Measurements from ENCODE around the gene KLHDC7B. TPM values are rescaled to one million over a fixed set of nuclear protein-coding genes. Genes with fewer than 3 reads are reported as not detected.
"Not testable (repeated sequence)": the region's sequence is repeated elsewhere in the genome, so short reads cannot be mapped to it uniquely, and the experiment has no call there.

KLHDC7B gene
- total RNA-seq, 1 donor from 2014 or later, result not detected

DNA sequence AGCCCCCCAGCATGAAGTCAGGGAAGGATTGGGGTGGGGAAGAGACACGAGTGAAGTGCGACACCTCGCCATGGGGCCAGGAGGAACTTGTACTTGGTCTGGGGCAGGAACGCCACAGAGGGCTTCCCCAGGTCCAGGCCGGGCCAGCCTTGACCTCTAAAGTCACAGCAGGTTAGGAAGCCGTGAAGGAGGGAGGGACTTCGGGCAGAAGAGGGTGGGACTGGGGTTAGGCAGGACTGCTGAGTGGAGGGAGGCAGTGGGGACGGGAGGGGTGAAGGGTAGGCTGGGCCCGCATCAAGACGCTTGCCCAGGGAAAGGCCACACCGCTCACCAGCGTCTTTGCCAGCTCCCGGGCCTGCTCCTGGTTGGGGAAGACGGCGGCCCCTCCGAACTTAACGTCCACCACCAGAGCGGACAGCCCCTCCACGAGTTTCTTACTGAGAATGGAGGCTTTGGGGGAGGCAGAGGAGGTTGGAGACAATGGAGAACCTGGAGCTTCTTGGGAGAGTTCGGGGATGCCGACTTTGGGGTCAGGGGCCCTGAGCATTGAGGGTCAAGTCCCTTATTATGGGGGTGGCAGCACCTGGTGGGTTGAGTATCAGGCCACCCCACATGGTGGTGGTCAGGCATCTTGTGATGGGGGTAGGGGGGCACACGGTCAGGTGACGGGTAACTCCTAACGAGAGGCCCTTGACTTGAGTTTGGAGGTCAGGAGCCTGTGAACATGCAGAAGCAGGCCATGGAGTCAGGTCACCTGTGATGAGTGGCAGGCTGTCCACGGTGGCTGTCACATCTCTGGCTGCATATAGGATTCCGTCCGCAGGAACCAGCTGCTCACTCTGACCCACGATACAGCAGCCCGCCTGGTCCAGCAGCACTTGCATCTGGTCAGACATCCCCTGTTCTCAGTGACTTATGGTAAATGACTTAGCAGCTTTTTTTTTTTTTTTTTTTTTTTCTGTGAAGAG lies 18.6 kb upstream of the KLHDC7B start:
- DNase-seq, result peak; percentile 78
- intact Hi-C loops (cut with DNase I), result no loop called here
- ATAC-seq (ENCODE audit: poor library complexity), result peak; percentile 2

- DNase-seq, result no peak
- no peak for ATAC-seq (ENCODE audit: poor library complexity)
- intact Hi-C loops (cut with DNase I), result no loop called here
These were observed 17.6 kb upstream of the KLHDC7B start for GRCh38 chr22:50527921-50528681.

- intact Hi-C loops (cut with DNase I), result no loop called here
- ATAC-seq (ENCODE audit: poor library complexity), result no peak
- no peak for DNase-seq
These were observed 16.9 kb upstream of the KLHDC7B start for GRCh38 chr22:50528682-50529415.

DNA sequence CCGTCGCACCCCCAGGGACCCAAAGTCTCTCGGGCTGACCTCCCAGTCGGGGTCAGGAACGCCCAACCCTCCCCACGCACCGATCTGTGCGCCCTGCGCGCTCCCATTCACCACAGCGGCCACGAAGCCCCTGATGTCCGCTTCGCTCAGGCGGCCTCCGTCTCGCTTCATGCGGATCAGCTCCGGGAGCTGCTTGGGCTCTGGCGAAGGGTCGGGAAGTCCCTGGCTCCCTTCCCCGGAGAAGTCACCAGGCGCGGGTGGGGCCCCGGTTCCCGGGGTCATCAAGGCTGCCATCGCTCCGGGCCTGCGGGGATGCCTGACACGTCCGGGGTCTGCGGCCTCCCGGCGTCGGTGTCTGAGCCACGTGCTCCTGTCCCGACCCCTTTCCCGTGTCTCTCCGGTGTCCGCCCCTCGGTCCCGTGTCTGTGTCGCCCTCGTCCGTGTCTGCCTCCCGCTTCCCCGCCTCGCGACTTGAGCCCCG lies 16.2 kb upstream of the KLHDC7B start:
- intact Hi-C loops (cut with DNase I), result no loop called here
- DNase-seq (no peak), ATAC-seq (ENCODE audit: poor library complexity) (no peak)

- peak; percentile 93 for DNase-seq
- peak; percentile 46 for ATAC-seq (ENCODE audit: poor library complexity)
- intact Hi-C loops (cut with DNase I), result no loop called here
These were observed 15.7 kb upstream of the KLHDC7B start, which contains the start of gene TYMP for GRCh38 chr22:50529897-50530579. TSS of gene TYMP (minus strand) at chr22:50530012. CDS start at chr22:50529709, 303 bp downstream.

DNA sequence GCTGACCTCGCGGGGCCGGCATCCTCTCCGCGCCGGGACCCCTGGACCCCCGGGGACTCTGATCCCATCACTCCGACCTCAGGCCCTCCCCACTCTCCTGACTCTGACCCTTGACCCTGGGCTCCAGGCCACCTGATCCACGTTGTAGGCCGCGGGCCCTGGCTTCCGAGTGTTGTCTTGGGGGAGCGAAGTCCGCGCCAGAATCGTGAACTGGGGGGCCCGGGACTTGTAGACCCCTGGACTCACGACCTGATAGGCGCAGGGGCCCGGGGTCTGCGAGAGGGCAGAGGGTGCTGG lies 15.2 kb upstream of the KLHDC7B start:
- intact Hi-C loops (cut with DNase I), result no loop called here
- DNase-seq, result no peak
- no peak for ATAC-seq (ENCODE audit: poor library complexity)

- intact Hi-C loops (cut with DNase I), result no loop called here
- DNase-seq (peak; percentile 94), ATAC-seq (ENCODE audit: poor library complexity) (peak; percentile 56)
These were observed 14.7 kb upstream of the KLHDC7B start for GRCh38 chr22:50530877-50531545.

GRCh38 chr22:50531546-50531961 lies 14.1 kb upstream of the KLHDC7B start:
- DNase-seq (peak; percentile 82), ATAC-seq (ENCODE audit: poor library complexity) (peak; percentile 25)
- intact Hi-C loops (cut with DNase I), result no loop called here

DNA sequence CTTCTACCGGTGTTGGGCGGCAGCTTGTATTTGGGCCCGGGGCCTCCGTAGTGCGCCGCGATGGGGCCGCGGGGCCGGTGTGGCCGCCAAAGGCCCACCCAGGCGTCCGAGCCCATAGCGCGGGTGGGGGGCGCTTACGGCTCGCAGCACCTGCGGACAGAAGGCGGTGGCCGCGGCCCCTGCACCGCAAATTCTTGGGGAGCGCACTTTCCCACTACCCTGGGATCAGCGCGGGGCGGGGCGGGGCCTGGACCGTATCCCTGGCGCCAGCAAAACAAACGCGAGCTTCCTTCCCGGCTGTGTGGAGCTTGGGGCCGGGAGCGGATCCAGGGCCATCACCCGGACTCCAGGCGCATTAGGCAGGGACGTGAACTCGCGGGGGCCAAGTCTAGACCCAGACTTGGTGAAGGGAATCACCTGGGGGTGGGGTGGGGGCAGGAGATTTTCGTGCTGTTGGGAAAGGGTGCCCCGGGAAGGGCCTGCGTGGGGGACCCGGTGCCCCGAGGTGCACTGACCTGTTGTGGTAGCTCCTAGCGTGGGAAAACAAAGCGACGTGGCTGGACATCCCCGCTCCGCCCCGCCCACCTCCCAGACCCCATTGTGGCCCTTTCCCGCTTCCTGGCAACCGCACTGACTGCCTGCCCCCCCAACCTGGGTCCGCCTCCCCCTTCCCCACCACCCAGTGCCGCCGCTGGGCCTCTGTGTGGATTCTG lies 13.6 kb upstream of the KLHDC7B start:
- intact Hi-C loops (cut with DNase I), result no loop called here

GRCh38 chr22:50532824-50533796 lies 12.6 kb upstream of the KLHDC7B start:
- ATAC-seq (ENCODE audit: poor library complexity) (no peak), DNase-seq (peak; percentile 45)
- intact Hi-C loops (cut with DNase I), result no loop called here

More for the DNA sequence above, 13.6 kb upstream of the KLHDC7B start:
- ATAC-seq (ENCODE audit: poor library complexity) (peak; percentile 59), DNase-seq (peak; percentile 93)

DNA sequence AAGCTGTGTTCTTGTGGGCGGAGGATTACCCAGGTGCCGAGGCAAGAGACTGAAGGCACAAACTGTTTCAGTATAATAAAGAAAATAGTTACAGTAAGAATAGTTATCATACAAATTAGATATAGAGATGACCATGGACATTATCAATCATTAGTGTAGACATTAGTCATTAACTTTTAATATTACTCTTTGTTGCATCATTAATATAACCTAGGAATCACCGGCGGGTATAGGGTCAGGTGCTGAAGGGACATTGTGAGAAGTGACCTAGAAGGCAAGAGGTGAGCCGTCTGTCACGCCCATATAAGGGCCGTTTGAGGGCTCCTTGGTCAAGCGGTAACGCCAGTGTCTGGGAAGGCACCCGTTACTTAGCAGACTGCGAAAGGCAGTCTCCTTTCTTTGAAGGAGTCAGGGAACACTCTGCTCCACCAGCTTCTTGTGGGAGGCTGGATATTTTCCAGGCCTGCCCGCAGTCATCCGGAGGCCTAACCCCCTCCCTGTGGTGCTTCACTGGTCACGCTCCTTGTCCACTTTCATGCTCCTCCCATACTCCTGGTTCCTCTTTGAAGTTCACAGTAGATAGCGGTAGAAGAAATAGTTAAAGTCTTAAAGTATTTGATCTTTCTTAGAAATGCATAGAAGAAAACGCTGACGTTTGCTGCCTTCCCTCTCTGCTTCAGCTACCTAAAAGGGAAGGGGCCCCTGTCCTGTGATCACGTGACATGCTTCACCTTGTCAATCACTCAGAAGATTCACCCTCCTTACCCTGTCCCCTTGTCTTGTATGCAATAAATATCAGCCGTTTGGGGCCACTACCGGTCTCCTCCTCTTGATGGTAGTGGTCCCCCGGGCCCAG lies 11.6 kb upstream of the KLHDC7B start:
- peak; percentile 66 for DNase-seq

GRCh38 chr22:50535113-50535512 lies 10.6 kb upstream of the KLHDC7B start:
- DNase-seq (peak; percentile 17), ATAC-seq (ENCODE audit: poor library complexity) (no peak)
- intact Hi-C loops (cut with DNase I), result no loop called here

More for the DNA sequence above, 11.6 kb upstream of the KLHDC7B start:
- intact Hi-C loops (cut with DNase I); ATAC-seq (ENCODE audit: poor library complexity): not testable (repeated sequence)

DNA sequence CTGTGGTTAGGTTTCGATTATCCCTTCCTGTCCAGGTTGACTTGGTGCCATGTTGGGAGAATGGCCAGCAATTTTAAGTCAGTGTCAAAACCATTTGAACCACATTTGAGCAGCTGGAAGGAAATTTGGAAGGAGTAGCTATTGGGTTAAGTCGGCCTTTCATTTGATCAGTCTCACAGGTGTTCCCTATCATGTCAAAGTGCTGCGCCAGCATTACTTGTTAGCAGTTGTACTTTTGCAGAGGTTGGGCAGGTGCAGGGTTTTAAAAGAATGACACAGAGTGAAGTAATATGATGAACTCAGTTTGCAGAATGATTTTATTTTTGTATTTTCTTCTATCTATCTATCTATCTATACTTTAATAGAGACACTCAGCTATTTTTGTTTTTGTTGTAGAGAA lies 9.5 kb upstream of the KLHDC7B start:
- ATAC-seq (ENCODE audit: poor library complexity) (no peak), DNase-seq (no peak)
- intact Hi-C loops (cut with DNase I), result no loop called here

DNA sequence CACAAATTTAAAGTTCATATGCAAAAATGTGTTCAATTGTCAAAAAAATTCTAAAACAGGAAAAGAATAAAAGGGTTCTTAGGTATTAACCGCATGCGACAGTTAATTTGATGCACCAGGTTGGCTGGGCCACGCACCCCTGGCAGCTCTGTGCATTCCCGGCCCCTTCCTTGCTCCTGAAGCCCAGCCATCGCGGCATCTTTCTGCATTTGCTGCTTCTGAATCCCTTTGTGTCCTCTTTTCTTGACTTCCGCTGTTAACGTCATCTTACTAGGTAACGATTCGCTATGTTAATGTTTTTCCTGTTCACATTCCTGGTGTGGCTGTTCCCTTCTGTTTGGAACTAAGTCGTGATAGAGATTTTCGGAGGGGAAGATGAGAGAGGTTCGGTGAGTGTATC lies 7.9 kb upstream of the KLHDC7B start:
- ATAC-seq (ENCODE audit: poor library complexity), result no peak
- intact Hi-C loops (cut with DNase I), result no loop called here
- peak; percentile 39 for DNase-seq

- ATAC-seq (ENCODE audit: poor library complexity), result no peak
- intact Hi-C loops (cut with DNase I), result no loop called here
- peak; percentile 26 for DNase-seq
These were observed 5.3 kb upstream of the KLHDC7B start for GRCh38 chr22:50540381-50540780.
